Stimulated activated CD8-positive, alpha-beta memory T cell treated with anti-CD3 and anti-CD28 coated beads, Interleukin-7, amount 100 ng/mL, for 24 hours (primary cell): Measurements from ENCODE around the gene APPL1.
A peak's percentile ranks its signal among the peaks of the same experiment; 100 is the strongest.

Experiments
- DNase-seq: peaks from one replicate; pipeline ENCODE4 v3.0.0-alpha.2; 2020; ENCODE audit warnings: low read depth

The APPL1 gene

GRCh38 chr3:57227204-57227929 is at the start of gene APPL1:
Gene APPL1 (plus strand): TSS chr3:57227729. CDS start chr3:57227884, 155 bp downstream.
- peak; percentile 74 for DNase-seq

GRCh38 chr3:57179580-57180410 is 47.7 kb upstream of the APPL1 start:
- no peak for DNase-seq

GRCh38 chr3:57184526-57184925 is 43.0 kb upstream of the APPL1 start:
- DNase-seq, result no peak

- DNase-seq, result no peak
These were observed 35.5 kb upstream of the APPL1 start for GRCh38 chr3:57192028-57192427.

- DNase-seq, result no peak
These were observed 32.9 kb upstream of the APPL1 start for GRCh38 chr3:57194641-57195040.

- no peak for DNase-seq
These were observed 27.6 kb upstream of the APPL1 start, which contains the start of gene HESX1 for GRCh38 chr3:57199895-57200297. Gene HESX1 (minus strand): TSS chr3:57199978. CDS start chr3:57199918, 60 bp downstream.

GRCh38 chr3:57206423-57206822 is 21.1 kb upstream of the APPL1 start:
- DNase-seq, result no peak

GRCh38 chr3:57221883-57222282 is 5.6 kb upstream of the APPL1 start:
- DNase-seq, result no peak

- DNase-seq, result no peak
These were observed 2.7 kb upstream of the APPL1 start for GRCh38 chr3:57224856-57225255.

- DNase-seq, result no peak
These were observed 1.4 kb upstream of the APPL1 start for GRCh38 chr3:57226176-57226575.

GRCh38 chr3:57227930-57228751 is 612 bp downstream of the APPL1 start:
- DNase-seq, result no peak

- DNase-seq, result no peak
These were observed 2.5 kb downstream of the APPL1 start for GRCh38 chr3:57230006-57230405.

GRCh38 chr3:57233799-57234198 is 6.3 kb downstream of the APPL1 start:
- DNase-seq, result no peak

GRCh38 chr3:57234613-57235575 is 7.4 kb downstream of the APPL1 start:
- DNase-seq, result no peak

- DNase-seq, result no peak
These were observed 17.4 kb downstream of the APPL1 start for GRCh38 chr3:57244946-57245345.

- DNase-seq, result no peak
These were observed 24.9 kb downstream of the APPL1 start for GRCh38 chr3:57252404-57252803.

- no peak for DNase-seq
These were observed 29.3 kb downstream of the APPL1 start for GRCh38 chr3:57256844-57257243.

- DNase-seq, result no peak
These were observed 30.1 kb downstream of the APPL1 start for GRCh38 chr3:57257678-57258077.

- no peak for DNase-seq
These were observed 33.6 kb downstream of the APPL1 start for GRCh38 chr3:57261119-57261518.

GRCh38 chr3:57261929-57262328 is 34.4 kb downstream of the APPL1 start:
- DNase-seq, result no peak

GRCh38 chr3:57268416-57268815 is 40.9 kb downstream of the APPL1 start:
- DNase-seq, result no peak
